ENCODE measurements around the gene SMIM14.
"Not testable (repeated sequence)": the region's sequence is repeated elsewhere in the genome, so short reads cannot be mapped to it uniquely, and the experiment has no call there.

SMIM14 gene

DNA sequence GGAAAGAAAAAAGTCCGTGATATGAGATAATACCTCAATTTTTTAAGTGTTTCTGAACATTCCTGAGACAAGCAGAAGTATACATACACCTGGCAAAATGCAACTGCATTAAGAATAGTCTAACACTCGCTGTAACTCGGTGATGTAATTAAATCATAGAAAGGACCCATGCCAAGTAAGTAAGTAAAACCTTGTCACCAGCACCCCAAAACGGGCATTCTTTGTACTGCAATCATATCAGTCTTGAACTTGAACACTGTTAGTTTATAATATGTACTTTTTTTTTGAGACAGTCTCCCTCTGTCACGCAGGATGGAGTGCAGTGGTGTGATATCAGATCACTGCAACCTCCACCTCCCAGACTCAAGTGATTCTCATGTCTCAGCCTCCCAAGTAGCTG is 47.4 kb downstream of the SMIM14 start:
- no peak for DNase-seq

GRCh38 chr4:39587881-39588280 is 50.8 kb downstream of the SMIM14 start:
- DNase-seq = no peak

DNA sequence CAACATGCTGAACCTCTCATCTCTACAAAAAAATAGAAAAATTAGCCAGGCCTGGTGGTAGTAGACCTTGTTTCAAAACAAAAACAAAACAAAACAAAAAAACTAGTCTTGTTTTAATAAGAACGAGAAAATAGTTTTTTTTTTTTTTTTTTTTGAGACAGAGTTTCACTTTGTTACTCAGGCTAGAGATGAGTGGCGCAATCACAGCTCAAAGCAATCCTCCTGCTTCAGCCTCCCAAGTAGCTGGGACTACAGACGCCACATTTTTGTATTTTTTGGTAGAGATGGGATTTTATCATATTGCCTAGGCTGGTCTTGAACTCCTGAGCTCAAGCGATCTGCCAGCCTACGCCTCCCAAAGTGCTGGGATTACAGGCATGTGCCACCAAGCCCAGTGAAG is 63.7 kb downstream of the SMIM14 start:
- DNase-seq = no peak

DNA sequence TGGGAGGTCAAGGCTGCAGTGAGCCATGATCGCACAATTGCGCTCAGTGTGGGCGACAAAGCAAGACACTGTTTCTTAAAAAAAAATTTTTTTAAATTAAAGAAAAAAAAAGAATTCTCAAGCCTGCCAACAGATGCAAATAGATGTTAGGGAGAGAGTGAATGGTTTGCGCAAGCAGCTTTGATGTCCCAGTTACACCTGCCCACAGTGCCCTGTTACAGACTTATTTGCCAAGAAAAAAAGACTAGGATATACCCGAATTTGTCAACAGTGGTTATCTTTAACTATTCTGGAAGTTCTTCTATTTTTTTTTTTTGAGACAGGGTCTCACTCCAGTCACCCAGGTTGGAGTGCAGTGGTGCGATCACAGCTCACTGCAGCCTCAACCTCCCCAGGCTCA is 67.2 kb downstream of the SMIM14 start:
- DNase-seq = no peak

DNA sequence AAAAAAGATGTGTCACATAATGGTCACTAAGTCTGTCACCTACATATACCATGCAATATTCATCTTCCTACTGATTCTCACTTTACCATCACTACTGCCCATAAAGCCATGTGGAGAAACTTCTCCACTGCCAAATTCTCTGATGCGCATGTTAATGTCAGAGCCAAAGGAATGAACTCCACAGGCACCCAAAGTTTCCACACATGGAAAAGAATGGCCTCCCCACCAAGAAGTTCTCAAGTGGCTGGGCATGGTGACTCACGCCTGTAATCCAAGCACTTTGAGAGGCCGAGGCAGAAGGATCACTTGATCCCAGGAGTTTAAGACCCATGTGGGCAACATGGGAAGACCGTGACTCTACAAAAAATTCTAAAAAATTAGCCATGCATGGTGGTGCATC is 67.6 kb downstream of the SMIM14 start:
- DNase-seq = no peak

- no peak for DNase-seq
Observed at GRCh38 chr4:39569209-39569608, 69.5 kb downstream of the SMIM14 start.

- no peak for DNase-seq
Observed at GRCh38 chr4:39568805-39569204, 69.9 kb downstream of the SMIM14 start.

DNA sequence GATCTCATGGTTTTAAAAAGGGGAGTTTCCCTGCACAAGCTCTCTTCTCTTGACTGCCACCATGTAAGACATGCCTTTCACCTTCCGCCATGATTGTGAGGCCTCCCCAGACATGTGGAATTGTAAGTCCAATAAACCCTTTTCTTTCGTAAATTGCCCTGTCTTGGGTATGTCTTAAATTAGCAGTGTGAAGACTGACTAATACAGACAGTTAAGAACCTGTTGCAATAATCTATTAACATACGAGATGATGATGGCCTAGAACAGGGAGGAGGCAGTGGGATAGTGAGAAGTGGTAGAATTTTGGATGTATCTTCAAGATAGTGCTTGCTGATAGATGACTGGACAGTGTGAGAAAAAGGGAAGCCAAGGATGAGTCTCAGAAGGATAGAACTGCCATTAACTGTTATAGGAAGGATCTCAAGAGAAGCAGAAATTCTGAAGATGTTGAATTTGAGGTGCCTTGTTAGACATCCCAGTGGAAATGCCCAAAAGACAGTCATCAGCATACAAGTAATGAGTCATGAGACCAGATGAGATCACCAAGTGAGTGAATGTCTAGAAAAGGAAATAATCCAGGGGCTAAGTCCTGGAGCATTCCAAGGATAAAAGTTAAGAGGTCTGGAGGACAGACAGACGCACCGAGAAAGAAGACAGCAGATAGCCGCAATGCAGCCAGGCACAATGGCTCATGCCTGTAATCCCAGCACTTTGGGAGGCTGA is 72.6 kb downstream of the SMIM14 start:
- no peak for DNase-seq

DNA sequence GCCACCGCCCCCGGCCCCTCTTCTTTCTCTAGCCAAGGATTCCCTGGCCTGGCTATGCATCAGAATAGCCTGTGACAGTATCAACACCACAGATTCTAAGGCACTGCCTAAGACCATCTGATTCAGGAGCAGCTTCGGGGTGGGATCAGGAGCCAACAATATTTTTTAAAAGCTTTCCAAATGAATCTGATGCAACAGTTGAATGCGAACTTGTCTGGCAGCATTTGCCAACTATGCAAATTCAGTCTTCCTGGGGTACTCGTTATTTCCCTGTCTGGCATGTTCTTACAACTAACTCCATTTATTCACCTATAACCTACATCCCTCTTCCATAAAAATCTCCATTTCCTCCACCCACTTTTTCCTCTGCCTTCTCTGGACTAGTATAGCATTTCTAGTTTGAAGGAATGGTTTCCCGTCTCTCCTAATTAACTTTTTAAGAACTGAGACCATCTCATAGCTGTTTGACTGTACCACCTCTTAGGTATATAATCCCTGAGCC is 75.3 kb downstream of the SMIM14 start:
- no peak for DNase-seq

- no peak for DNase-seq
Observed at GRCh38 chr4:39562792-39563191, 75.9 kb downstream of the SMIM14 start.

GRCh38 chr4:39559626-39560025 is 79.0 kb downstream of the SMIM14 start:
- DNase-seq = no peak

DNA sequence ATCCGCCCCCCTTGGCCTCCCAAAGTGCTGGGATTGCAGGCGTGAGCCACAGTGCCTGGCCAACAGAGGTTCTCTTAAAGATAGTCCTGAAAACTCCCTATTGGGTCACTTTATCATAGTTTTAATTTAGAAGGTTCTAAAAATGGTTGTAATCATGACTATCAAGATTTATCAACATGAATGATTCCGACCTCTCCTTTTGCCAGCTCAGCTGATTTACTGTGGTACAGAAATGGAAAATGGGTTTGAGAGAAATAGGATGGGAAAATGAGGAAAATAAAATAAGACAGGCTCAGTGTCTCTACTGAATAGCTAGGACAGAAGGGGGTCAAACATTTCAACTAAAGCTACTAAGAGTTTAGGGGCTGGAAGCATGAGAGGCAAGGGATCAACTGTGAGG is 83.2 kb downstream of the SMIM14 start:
- DNase-seq = no peak

GRCh38 chr4:39548425-39549067 is 90.1 kb downstream of the SMIM14 start:
- DNase-seq = no peak

- no peak for DNase-seq
Observed at GRCh38 chr4:39544580-39545315, 93.9 kb downstream of the SMIM14 start.

GRCh38 chr4:39544080-39544479 is 94.6 kb downstream of the SMIM14 start:
- not testable (repeated sequence) for DNase-seq

- no peak for DNase-seq
Observed at GRCh38 chr4:39543034-39543433, 95.6 kb downstream of the SMIM14 start.

DNA sequence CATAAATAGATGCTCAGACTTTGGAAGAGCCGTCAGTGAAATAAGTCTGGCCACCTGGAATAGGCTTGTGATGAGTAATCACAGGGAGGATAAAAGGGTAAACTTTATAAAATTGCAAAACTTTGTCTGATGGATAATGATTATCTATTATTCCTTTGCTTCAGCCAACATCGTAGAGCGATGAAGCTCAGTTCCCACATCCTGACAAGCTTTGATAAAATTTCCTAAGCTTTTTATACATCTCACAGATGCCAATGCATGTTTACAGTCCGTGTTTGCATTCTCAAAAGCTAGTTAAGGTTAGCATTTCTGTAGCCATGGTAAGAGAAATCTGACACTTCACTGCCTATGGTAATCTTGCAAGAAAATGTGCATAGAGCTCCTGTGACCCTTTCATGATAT is 96.1 kb downstream of the SMIM14 start:
- DNase-seq = no peak

DNA sequence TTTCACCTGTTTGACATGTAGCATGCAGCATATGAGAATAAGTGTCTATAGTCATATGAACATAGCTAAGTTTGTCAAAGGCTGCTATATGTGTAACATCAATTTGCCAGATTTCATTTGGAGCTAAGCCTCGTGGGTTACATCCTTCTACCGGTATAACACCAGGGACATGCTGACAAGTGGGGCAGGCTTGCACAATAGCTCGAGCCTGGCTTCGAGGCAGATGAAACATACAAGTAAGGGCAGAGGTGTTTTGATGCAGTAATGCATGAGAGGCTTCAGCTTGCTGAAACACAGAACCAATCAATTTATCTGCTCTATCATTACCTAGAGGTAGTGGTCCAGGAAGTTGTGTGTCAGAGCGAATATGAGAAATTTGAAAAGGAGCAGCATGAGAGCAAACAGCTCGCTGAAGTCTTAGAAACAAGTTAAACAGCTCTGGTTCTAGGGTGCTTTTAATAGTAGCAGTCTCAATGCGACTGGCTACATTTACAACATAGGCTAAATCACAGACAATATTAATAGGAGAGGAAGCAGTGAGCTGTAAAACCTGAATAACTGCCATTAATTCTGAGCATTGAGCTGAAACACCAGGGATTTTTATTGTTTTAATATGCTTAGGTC is 96.6 kb downstream of the SMIM14 start:
- DNase-seq = no peak

GRCh38 chr4:39539089-39539611 is 99.5 kb downstream of the SMIM14 start:
- DNase-seq = no peak

DNA sequence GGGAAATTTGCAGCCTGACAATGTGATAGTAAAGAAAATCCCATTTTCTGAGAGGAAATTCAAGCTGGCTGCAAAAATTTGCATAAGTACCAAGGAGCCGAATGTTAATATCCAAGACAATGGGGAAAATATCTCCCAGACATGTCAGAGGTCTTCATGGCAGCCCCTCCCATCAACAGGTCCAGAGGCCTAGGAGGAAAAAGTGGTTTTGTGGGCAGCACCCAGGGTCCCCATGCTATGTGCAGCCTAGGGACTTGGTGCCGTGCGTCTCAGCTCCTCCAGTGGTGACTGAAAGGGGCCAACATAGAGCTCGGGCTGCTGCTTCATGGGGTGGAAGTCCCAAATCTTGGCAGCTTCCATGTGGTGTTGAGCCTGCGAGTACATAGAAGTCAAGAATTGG is 105.1 kb downstream of the SMIM14 start:
- no peak for DNase-seq

GRCh38 chr4:39532237-39532636 is 106.4 kb downstream of the SMIM14 start:
- not testable (repeated sequence) for DNase-seq

GRCh38 chr4:39530682-39531081 is 108.0 kb downstream of the SMIM14 start:
- DNase-seq = no peak

GRCh38 chr4:39529534-39529933 is 109.1 kb downstream of the SMIM14 start:
- DNase-seq = no peak

Measured in NCI-H1092 (cell line).